ENCODE data around the gene DSC3. TPM values are rescaled to one million over a fixed set of nuclear protein-coding genes. Genes with fewer than 3 reads are reported as not detected.

The DSC3 gene
- total and polyA plus RNA-seq, 12 donors, result 0.08 to 4.7 (median 0.35) TPM

DNA sequence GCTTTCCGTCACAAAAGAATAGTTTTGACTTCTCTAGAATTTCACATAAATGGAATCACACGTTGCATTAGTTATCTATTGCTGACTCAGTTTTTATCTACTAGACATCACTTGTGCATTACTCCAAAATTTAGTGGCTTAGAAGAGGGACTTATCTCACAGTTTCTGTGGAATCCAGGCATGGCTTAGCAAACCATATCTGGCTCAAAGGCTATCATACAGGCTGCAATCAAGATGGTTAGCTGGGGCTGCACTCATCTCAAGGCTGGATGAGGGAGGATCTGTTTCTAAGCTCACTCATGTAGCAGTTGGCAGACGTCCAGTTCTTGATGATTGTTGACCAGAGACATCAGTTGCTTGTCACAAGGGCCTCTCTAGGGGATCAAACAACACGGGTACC, 6.6 kb upstream of the DSC3 start:
- H3K27ac ChIP-seq, result no peak overlapping the region
- no peak overlapping the region for H3K4me3 ChIP-seq
- WGBS, 4 donors, result 43 to 60% (median 47%) methylated on average over 4 of the region's 4 CpGs
- no peaks in the 10 kb centered on the region for H3K36me3 ChIP-seq (replicated peaks in 1 of 2)
- TF ChIP-seq POLR2A (IDR thresholded peaks at IDR 0.05) (no peak), CTCF (IDR thresholded peaks at IDR 0.05) (no peak)
- intact Hi-C loops (cut with DNase I), result no loop called here
- H3K27me3 ChIP-seq, result peaks cover 4% of the 10 kb centered on the region
- no peaks in the 10 kb centered on the region for H3K9me3 ChIP-seq (replicated peaks in 1 of 3)
- DNase-seq, result no peak
- H3K4me1 ChIP-seq (replicated peaks in 1 of 2), result no peaks in the 10 kb centered on the region

DNA sequence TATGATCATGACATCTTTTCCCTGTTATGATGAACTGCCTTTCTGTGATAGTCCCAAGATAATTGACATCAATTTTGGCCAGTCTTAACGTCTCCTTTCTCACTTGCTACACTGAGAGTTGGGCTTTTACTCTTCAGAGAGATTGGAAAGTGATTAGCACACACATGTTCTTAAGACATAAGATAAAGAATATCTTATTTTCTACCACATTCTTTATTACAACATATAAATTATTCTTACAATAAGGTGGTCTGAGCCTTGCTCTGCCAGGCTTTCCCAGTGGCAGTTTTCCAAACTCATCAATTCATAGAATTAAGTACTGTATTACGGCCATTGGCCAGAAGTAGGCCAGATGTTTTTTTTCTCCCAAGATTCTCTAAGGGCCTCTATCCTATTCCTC, 5.7 kb upstream of the DSC3 start:
- Histone ChIP-seq H3K9me3 (replicated peaks in 1 of 3) (no peaks in the 10 kb centered on the region), H3K27ac (no peak overlapping the region), H3K27me3 (peaks cover 13% of the 10 kb centered on the region), H3K36me3 (replicated peaks in 1 of 2) (no peaks in the 10 kb centered on the region), H3K4me3 (no peak overlapping the region), H3K4me1 (replicated peaks in 1 of 2) (no peaks in the 10 kb centered on the region)
- intact Hi-C loops (cut with DNase I), result no loop called here
- no peak for DNase-seq
- WGBS, 4 donors, result 55 to 63% (median 62%) methylated on average over 2 of the region's 2 CpGs
- TF ChIP-seq POLR2A (IDR thresholded peaks at IDR 0.05), result no peak
- TF ChIP-seq CTCF (IDR thresholded peaks at IDR 0.05), result no peak

GRCh38 chr18:31046916-31047315, 4.4 kb upstream of the DSC3 start:
- H3K4me1 ChIP-seq (replicated peaks in 1 of 2), result peaks cover 0 to 7% of the 10 kb centered on the region in 2 donors
- no peaks in the 10 kb centered on the region for H3K9me3 ChIP-seq (replicated peaks in 1 of 3)
- H3K36me3 ChIP-seq (replicated peaks in 1 of 2), result no peaks in the 10 kb centered on the region
- no peak for DNase-seq
- TF ChIP-seq POLR2A (IDR thresholded peaks at IDR 0.05), result no peak
- TF ChIP-seq CTCF (IDR thresholded peaks at IDR 0.05), result no peak
- H3K27ac ChIP-seq, result no peak overlapping the region
- H3K4me3 ChIP-seq, result no peak overlapping the region
- intact Hi-C loops (cut with DNase I), result no loop called here
- H3K27me3 ChIP-seq, result peaks cover 25% of the 10 kb centered on the region

DNA sequence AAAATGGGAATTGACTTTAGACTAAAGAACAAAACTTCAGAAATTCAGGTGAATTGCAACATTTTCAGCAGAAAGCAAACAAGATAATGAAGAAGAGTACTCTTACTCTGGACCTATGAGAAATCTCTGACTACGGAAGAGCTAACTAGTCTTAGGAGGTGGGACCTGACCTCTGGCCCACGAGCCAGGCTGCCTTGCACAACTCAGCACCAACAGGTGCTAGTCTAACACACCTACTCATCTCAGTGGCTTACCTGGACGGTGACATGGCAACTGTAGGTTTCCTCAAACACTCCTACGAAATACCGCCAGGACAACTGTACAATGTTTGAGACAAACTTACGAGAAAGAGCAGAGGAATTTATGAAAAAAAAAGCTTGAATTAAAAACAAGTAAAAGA, 3.1 kb upstream of the DSC3 start:
- intact Hi-C loops (cut with DNase I), result no loop called here
- H3K27me3 ChIP-seq, result peaks cover 38% of the 10 kb centered on the region
- WGBS, 4 donors, result 63 to 77% (median 74%) methylated on average over 6 of the region's 6 CpGs

More for the DNA sequence above, 3.1 kb upstream of the DSC3 start:
- TF ChIP-seq CTCF (IDR thresholded peaks at IDR 0.05), result no peak
- TF ChIP-seq POLR2A (IDR thresholded peaks at IDR 0.05), result no peak
- no peak for DNase-seq
- H3K4me1 ChIP-seq (replicated peaks in 1 of 2), result peaks cover 0 to 7% of the 10 kb centered on the region in 2 donors
- no peak overlapping the region for H3K27ac ChIP-seq
- H3K9me3 ChIP-seq (replicated peaks in 1 of 3), result no peaks in the 10 kb centered on the region
- no peaks in the 10 kb centered on the region for H3K36me3 ChIP-seq (replicated peaks in 1 of 2)
- no peak overlapping the region for H3K4me3 ChIP-seq
